Uterus (tissue), 2 donors: Measurements from ENCODE around the gene SIMC1.
"Not testable (repeated sequence)": the region's sequence is repeated elsewhere in the genome, so short reads cannot be mapped to it uniquely, and the experiment has no call there.

Source experiments
- CTCF ChIP-seq, 4 experiments: fragments of 200-600 bp in 2 of 4; fragments of 450-650 bp in 2 of 4; sonication (generic) in 2 of 4; IDR thresholded peaks; one replicate each; pipeline ENCODE4 v1.5.1; 2016 to 2019; ENCODE audit warnings: antibody characterized with exemption in 4 of 4, mild to moderate bottlenecking in 2 of 4, moderate library complexity in 1 of 4
- POLR2A ChIP-seq, 2 donors: fragments of 450-650 bp; IDR thresholded peaks; one replicate each; pipeline ENCODE4 v1.6.1; 2016; ENCODE audit warnings: antibody characterized with exemption in 2 of 2, mild to moderate bottlenecking in 1 of 2, moderate library complexity in 1 of 2

DNA sequence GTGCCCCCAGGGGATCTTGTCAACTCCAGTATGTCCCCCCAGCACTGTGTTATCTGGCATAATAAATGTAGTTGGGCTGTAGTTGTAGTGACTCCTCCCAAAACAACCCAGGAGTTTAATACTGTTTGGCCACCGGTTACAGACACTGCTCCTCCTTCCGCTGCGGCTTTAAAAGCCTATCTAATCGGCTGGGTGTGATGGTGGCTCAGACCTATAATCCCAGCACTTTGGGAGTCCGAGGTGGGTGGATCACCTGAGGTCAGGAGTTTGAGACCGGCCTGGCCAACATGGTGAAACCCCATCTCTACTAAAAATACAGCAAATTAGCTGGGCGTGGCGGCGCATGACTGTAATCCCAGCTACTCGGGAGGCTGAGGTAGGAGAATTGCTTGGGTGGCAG, 34.7 kb upstream of the SIMC1 start:
- not testable (repeated sequence) for TF ChIP-seq CTCF, POLR2A (IDR thresholded peaks at IDR 0.05)
